ENCODE results near the gene CIRBP.

DNA sequence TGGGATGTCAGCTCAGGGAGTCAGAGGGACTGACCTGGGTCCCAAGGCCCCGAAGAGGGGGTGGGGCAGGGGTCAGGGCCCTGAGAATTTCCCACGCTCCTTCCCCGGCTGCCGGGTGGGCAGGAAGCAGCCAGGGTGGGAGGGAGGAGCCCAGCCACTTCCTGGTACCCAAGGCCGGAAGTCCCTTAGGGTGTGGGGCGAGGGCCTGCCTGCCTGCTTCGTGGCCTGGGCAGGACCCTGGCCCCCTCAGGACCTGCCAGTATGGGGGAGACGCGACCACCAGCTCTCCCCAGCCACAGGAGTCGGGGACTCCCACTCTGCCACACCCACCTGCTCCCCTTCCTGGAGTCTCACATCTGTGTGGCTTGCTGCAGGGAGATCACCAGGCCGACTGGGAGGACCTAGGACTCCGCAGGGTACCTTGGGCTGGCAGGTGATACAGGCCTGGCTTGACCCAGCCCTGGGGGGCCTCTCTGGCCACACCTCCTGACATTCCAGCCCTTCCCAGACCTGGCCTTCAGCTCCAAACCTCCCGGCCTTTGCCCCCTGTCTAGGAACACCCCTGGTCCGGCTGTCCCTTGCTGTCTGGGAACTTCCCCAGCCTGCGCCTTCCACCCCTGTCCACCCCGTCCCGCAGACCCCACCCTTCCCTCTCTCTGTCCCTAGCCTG is 9.8 kb upstream of the CIRBP start:
- no peak for TF ChIP-seq ARID2 (CRISPR knock-in tag; IDR thresholded peaks at IDR 0.05; ENCODE audit: borderline replicate concordance)
- TF ChIP-seq, protein P1, sequence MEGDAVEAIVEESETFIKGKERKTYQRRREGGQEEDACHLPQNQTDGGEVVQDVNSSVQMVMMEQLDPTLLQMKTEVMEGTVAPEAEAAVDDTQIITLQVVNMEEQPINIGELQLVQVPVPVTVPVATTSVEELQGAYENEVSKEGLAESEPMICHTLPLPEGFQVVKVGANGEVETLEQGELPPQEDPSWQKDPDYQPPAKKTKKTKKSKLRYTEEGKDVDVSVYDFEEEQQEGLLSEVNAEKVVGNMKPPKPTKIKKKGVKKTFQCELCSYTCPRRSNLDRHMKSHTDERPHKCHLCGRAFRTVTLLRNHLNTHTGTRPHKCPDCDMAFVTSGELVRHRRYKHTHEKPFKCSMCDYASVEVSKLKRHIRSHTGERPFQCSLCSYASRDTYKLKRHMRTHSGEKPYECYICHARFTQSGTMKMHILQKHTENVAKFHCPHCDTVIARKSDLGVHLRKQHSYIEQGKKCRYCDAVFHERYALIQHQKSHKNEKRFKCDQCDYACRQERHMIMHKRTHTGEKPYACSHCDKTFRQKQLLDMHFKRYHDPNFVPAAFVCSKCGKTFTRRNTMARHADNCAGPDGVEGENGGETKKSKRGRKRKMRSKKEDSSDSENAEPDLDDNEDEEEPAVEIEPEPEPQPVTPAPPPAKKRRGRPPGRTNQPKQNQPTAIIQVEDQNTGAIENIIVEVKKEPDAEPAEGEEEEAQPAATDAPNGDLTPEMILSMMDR (CRISPR knock-in tag; IDR thresholded peaks at IDR 0.05): no peak
- TF ChIP-seq ZNF629 (CRISPR knock-in tag; conservative IDR thresholded peaks at IDR 0.05): no peak
- TF ChIP-seq, protein P2, sequence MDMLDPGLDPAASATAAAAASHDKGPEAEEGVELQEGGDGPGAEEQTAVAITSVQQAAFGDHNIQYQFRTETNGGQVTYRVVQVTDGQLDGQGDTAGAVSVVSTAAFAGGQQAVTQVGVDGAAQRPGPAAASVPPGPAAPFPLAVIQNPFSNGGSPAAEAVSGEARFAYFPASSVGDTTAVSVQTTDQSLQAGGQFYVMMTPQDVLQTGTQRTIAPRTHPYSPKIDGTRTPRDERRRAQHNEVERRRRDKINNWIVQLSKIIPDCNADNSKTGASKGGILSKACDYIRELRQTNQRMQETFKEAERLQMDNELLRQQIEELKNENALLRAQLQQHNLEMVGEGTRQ (IDR thresholded peaks at IDR 0.05; ENCODE audit: low read depth, low read length): peak; percentile 19; the same call in 1 of the 2 replicates
- TF ChIP-seq, protein P2 (CRISPR knock-in tag; IDR thresholded peaks at IDR 0.05; ENCODE audit: borderline replicate concordance): peak; percentile 60; the same call in 1 of the 2 replicates
- TF ChIP-seq, protein P3, sequence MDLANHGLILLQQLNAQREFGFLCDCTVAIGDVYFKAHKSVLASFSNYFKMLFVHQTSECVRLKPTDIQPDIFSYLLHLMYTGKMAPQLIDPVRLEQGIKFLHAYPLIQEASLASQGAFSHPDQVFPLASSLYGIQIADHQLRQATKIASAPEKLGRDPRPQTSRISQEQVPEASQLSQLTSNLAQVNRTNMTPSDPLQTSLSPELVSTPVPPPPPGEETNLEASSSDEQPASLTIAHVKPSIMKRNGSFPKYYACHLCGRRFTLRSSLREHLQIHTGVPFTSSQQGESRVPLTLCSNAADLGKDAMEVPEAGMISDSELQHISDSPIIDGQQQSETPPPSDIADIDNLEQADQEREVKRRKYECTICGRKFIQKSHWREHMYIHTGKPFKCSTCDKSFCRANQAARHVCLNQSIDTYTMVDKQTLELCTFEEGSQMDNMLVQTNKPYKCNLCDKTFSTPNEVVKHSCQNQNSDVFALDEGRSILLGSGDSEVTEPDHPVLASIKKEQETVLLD (CRISPR knock-in tag; IDR thresholded peaks at IDR 0.05; ENCODE audit: low read depth): no peak
- no peak for TF ChIP-seq TOE1 (CRISPR knock-in tag; IDR thresholded peaks at IDR 0.05)
- no peak for TF ChIP-seq ZFP36 (IDR thresholded peaks at IDR 0.05; ENCODE audit: borderline replicate concordance, low read depth, low read length, partially characterized antibody)
- TF ChIP-seq ZNF383 (CRISPR knock-in tag; IDR thresholded peaks at IDR 0.05; ENCODE audit: borderline replicate concordance): peak; percentile 92; the same call in 1 of the 2 replicates
- TF ChIP-seq POLR2A (IDR thresholded peaks at IDR 0.05; ENCODE audit: insufficient read depth in 1 of 2, low read depth in 2 of 2, low read length in 2 of 2): peak in 1 of 2 experiments; percentile 91; a peak in 2 of 4 replicates
- TF ChIP-seq, protein P4, sequence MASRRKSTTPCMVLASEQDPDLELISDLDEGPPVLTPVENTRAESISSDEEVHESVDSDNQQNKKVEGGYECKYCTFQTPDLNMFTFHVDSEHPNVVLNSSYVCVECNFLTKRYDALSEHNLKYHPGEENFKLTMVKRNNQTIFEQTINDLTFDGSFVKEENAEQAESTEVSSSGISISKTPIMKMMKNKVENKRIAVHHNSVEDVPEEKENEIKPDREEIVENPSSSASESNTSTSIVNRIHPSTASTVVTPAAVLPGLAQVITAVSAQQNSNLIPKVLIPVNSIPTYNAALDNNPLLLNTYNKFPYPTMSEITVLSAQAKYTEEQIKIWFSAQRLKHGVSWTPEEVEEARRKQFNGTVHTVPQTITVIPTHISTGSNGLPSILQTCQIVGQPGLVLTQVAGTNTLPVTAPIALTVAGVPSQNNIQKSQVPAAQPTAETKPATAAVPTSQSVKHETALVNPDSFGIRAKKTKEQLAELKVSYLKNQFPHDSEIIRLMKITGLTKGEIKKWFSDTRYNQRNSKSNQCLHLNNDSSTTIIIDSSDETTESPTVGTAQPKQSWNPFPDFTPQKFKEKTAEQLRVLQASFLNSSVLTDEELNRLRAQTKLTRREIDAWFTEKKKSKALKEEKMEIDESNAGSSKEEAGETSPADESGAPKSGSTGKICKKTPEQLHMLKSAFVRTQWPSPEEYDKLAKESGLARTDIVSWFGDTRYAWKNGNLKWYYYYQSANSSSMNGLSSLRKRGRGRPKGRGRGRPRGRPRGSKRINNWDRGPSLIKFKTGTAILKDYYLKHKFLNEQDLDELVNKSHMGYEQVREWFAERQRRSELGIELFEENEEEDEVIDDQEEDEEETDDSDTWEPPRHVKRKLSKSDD (CRISPR knock-in tag; IDR thresholded peaks at IDR 0.05; ENCODE audit: low read depth): peak; percentile 86

All from HepG2 (cell line).